ENCODE results near the gene BCAM.

DNA sequence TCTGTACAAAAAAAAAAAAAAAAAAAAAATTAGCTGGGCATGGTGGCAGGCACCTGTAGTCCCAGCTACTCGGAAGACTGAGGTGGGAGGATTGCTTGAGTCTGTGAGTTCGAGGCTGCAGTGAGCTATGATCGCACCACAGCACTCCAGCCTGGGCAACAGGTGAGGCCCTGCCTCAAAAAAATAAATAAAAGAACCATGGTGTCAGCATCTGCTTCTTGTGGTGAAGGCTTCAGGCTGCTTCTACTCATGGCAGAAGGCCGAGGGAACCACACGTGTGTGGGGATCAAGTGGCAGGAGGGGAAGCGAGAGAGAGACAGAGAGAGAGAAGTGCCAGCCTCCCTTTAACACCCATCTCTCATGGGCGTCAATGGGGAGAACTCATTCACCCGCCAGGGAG is 46.9 kb upstream of the BCAM start:
- no peak for TF ChIP-seq EZH2 (IDR thresholded peaks at IDR 0.05; ENCODE audit: insufficient read depth, poor library complexity, severe bottlenecking)
- TF ChIP-seq EZH2phosphoT487 (IDR thresholded peaks at IDR 0.05; ENCODE audit: insufficient read depth, low read depth), result no peak
